Activated T-helper 1 cell treated with anti-CD3 and anti-CD28 coated beads, Interleukin-2, amount 50 U/mL, for 16 hours (primary cell): Measurements from ENCODE around the gene BUB1B.

Source experiments
- DNase-seq, 2 donors: peaks; one replicate each; pipeline ENCODE4 v3.0.0-alpha.2; 2020; ENCODE audit warnings: low read depth in 1 of 2, low spot score in 1 of 2

Gene BUB1B

GRCh38 chr15:40239693-40240618 lies 79.1 kb downstream of the BUB1B start:
- DNase-seq: no peak

- DNase-seq: no peak
Measured at GRCh38 chr15:40240619-40241221, 79.9 kb downstream of the BUB1B start.

GRCh38 chr15:40241269-40242212 lies 80.7 kb downstream of the BUB1B start:
- no peak for DNase-seq

DNA sequence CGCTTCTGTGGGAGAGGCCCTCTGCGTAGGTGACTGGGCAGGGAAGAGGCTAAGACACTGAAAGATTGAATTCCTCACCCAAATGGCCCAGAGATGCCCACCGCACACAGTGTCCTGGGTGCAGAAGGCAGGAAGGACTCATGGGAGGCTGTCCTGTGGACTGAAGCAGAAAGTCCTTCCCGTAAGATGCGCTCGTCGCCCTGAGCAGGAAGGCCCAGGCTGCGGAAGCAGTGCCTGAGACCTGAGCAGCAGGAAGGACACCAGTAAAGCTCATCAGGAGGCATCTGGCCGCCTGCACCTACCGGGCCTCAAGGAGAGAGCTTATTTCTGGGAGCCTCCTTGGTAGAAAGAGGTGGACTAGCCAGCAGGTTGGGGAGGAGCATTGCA lies 81.3 kb downstream of the BUB1B start:
- no peak for DNase-seq

- DNase-seq: no peak
Measured at GRCh38 chr15:40242601-40243000, 81.7 kb downstream of the BUB1B start.

- DNase-seq: no peak
Measured at GRCh38 chr15:40243126-40243810, 82.4 kb downstream of the BUB1B start.

DNA sequence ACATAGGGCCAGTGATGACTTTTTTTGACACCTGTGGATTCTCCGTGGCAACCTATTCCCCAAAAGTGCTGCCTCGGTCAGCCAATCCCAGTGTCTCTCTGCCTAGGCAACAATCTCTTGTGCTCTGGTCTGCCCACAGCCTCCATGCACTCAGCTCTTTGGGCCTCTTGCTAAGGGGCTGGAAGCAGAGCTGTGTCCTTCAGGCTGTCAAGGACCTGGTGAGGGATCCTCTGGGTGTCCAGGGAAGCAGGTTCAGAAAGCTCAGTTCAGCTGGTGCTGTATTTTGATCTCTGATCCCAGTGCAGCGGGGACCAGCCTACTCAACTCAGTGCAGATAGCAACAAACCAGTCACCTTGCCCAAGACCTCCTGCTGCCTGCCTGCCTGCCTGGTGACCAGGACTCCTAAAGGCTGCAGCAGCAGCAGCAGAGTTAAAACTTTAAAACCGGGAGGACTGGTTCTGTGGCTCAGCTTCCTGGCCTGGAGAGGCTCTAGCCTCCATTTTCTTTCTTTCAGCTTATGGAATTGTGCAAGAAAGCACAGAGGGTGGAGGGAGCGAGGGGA lies 84.2 kb downstream of the BUB1B start:
- DNase-seq: no peak

DNA sequence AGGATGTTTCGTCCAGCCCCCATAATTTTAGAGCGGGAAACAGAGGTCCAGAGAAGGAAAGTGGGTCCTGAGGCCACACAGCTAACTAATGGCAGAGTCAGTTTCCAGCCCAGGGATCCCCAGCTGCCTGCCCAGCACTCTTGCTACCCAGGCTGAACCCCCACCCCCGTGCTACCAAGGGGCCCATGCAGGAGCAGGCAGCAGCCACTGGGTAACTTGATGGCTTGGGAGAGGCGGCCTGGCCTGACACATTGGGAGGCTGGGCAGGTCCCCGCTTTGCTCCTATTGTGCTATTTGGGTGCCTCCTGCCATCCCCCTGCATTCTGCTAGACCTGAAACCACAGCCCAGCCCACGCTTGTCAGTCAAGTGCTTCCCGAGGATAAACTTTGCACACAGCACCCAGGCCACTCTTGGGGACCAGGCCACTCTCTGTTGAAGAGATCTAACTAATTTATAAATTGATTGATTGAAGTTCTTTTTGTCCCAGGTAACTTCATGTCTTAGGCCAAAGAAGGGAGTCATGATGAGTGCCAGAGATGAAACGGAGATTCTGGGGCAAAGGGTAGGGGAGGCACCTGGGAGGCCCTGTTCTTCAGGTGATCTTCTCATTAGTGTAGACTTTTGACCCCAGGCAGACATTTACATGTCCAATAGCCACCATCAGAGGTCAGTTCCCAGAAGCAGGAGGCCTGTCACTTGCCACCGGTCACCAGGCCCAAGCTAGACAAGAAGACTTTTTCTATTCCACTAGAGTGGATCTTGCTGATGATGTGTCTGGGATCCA lies 85.0 kb downstream of the BUB1B start:
- no peak for DNase-seq

DNA sequence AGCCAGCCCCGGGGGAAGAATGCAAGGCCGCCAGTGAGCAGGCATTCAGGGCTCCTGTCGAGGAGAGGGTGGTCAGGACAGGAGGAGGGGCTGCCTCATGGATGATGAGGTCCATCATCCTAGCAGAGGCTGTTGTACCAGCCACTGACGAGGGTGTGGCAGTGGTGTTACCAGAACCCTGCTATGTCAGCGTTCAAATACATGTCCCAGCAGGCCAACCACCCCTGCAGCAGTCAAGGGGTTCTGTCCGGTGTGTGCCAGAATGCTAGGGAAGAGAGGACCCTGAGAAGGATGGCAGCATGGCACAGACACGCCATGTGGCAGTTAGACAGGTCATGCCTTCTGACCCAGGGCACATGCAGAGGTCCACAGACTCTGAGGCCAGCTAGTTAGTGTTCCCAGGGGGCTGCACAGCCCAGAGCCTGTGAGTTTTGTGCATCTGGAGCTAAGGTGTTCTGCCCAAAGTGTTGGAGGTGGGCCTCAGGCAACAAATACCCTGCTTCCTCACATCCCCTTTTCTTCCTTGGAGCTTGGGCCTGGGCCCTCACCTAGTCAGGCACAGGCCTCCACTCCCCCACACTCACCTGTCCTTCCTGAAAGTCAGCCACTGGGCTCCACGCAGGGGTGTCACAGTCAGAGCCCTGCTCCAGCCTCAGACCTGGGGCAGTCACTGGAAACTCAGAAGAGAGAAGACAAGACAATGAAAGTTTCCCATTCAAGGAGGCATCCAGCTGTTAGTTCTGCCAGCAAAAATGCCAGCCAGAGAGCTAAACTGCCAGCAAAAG lies 85.8 kb downstream of the BUB1B start:
- DNase-seq: no peak

GRCh38 chr15:40247406-40247971 lies 86.6 kb downstream of the BUB1B start:
- DNase-seq: no peak

- DNase-seq: no peak
Measured at GRCh38 chr15:40248006-40248783, 87.3 kb downstream of the BUB1B start.

GRCh38 chr15:40249477-40250303 lies 88.8 kb downstream of the BUB1B start:
- no peak for DNase-seq

DNA sequence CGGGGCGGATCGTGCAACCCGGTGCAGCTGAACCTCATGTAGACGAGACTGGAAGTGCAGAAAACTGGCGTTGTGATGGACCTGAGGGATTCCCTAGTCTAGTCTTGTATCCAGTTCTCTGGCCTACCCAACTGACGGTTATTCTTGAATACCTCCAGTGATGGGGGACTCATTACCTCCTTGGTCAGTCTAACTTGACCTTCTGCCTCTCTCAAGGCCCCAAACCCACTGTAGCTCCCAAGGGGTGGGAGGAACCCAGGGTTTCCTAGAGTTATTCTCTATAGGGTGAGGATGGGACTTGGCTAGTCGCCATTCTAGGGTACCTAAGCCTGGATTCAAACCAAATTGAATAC lies 89.4 kb downstream of the BUB1B start:
- no peak for DNase-seq

GRCh38 chr15:40250771-40251483 lies 90.1 kb downstream of the BUB1B start:
- no peak for DNase-seq

GRCh38 chr15:40251486-40252140 lies 90.7 kb downstream of the BUB1B start:
- no peak for DNase-seq

- DNase-seq: no peak
Measured at GRCh38 chr15:40252141-40252437, 91.2 kb downstream of the BUB1B start.
